Endometrium (tissue), 2 donors: Measurements from ENCODE around the gene TSPAN3.

Experiments
- FAIRE-seq: peaks from 2 replicates; lab custom pipeline; 2012; peaks lifted over from hg19 to GRCh38; lab: Jason Lieb, UNC
- donor health status: control.
- donor health status: control.

The TSPAN3 gene

GRCh38 chr15:77053709-77054108 is 17.2 kb downstream of the TSPAN3 start:
- no peak for FAIRE-seq

- no peak for FAIRE-seq
These were observed 18.4 kb downstream of the TSPAN3 start for GRCh38 chr15:77052556-77052955.

GRCh38 chr15:77048135-77048876 is 22.6 kb downstream of the TSPAN3 start:
- no peak for FAIRE-seq

GRCh38 chr15:77046704-77047412 is 24.1 kb downstream of the TSPAN3 start:
- no peak for FAIRE-seq

- no peak for FAIRE-seq
These were observed 24.9 kb downstream of the TSPAN3 start for GRCh38 chr15:77045985-77046384.

GRCh38 chr15:77044228-77045042 is 26.5 kb downstream of the TSPAN3 start:
- FAIRE-seq: no peak

- FAIRE-seq: no peak
These were observed 27.7 kb downstream of the TSPAN3 start for GRCh38 chr15:77042955-77043920.

GRCh38 chr15:77042245-77042919 is 28.5 kb downstream of the TSPAN3 start:
- no peak for FAIRE-seq

- FAIRE-seq: no peak
These were observed 30.2 kb downstream of the TSPAN3 start for GRCh38 chr15:77040673-77041072.

- FAIRE-seq: no peak
These were observed 31.1 kb downstream of the TSPAN3 start for GRCh38 chr15:77039848-77040247.

GRCh38 chr15:77039217-77039533 is 31.7 kb downstream of the TSPAN3 start:
- FAIRE-seq: no peak

- no peak for FAIRE-seq
These were observed 32.3 kb downstream of the TSPAN3 start for GRCh38 chr15:77038312-77039216.

GRCh38 chr15:77037388-77038209 is 33.3 kb downstream of the TSPAN3 start:
- FAIRE-seq: no peak

GRCh38 chr15:77036537-77037387 is 34.1 kb downstream of the TSPAN3 start:
- no peak for FAIRE-seq

GRCh38 chr15:77035999-77036471 is 34.9 kb downstream of the TSPAN3 start:
- FAIRE-seq: no peak

GRCh38 chr15:77035584-77035983 is 35.3 kb downstream of the TSPAN3 start:
- no peak for FAIRE-seq

GRCh38 chr15:77034695-77035489 is 36.0 kb downstream of the TSPAN3 start:
- FAIRE-seq: no peak
